Fibroblast of lung (primary cell): ENCODE data around the gene GARIN5B. TPM values are rescaled to one million over a fixed set of nuclear protein-coding genes. Genes with fewer than 3 reads are reported as not detected.
"Not testable (repeated sequence)": the region's sequence is repeated elsewhere in the genome, so short reads cannot be mapped to it uniquely, and the experiment has no call there.

Experiments
- DNase-seq, 2 donors: peaks; one replicate each; pipeline versions ENCODE4 v3.0.0 to v3.0.0-alpha.2; 2010; ENCODE audit warnings: low read depth in 2 of 2
- H2AFZ ChIP-seq: 2 replicates; pipeline ENCODE4 v1.5.1; 2012; ENCODE audit warnings: low read length, control low read depth, inconsistent platforms
- H3K27ac ChIP-seq: 2 replicates; pipeline ENCODE4 v1.5.1; 2011; ENCODE audit warnings: low read length, control low read depth; ENCODE audit not compliant: insufficient read depth
- H3K27me3 ChIP-seq: 2 replicates; pipeline ENCODE4 v1.5.1; 2011; ENCODE audit warnings: mild to moderate bottlenecking, low read length; ENCODE audit not compliant: control insufficient read depth, insufficient read depth
- H3K36me3 ChIP-seq: 2 replicates; pipeline ENCODE4 v1.5.1; 2011; ENCODE audit warnings: low read length; ENCODE audit not compliant: control insufficient read depth, insufficient read depth
- H3K4me1 ChIP-seq: 2 replicates; pipeline ENCODE4 v1.5.1; 2011; ENCODE audit warnings: low read length; ENCODE audit not compliant: control insufficient read depth, insufficient read depth; ENCODE audit errors: extremely low read depth
- H3K4me2 ChIP-seq: 2 replicates; pipeline ENCODE4 v1.5.1; 2011; ENCODE audit warnings: low read length, control low read depth; ENCODE audit not compliant: insufficient read depth; ENCODE audit errors: extremely low read depth
- H3K4me3 ChIP-seq, 4 experiments: fragments of 200-600 bp in 1 of 4; sonication (generic) in 1 of 4; replicated peaks in 1 of 4; 2 replicates each; pipeline ENCODE4 v1.5.1; 2011 to 2016; ENCODE audit warnings: low read length in 4 of 4, low read depth in 3 of 4, mild to moderate bottlenecking in 3 of 4, control low read depth in 2 of 4, inconsistent platforms in 1 of 4, mixed read lengths in 1 of 4; ENCODE audit not compliant: insufficient read depth in 1 of 4; ENCODE audit errors: control extremely low read depth in 1 of 4
- H3K79me2 ChIP-seq: 2 replicates; pipeline ENCODE4 v1.5.1; 2012; ENCODE audit warnings: mild to moderate bottlenecking, low read length, inconsistent platforms; ENCODE audit not compliant: control insufficient read depth, insufficient read depth
- H3K9ac ChIP-seq: 2 replicates; pipeline ENCODE4 v1.5.1; 2011; ENCODE audit warnings: mild to moderate bottlenecking, low read length, control low read depth; ENCODE audit not compliant: insufficient read depth
- H3K9me3 ChIP-seq: 2 replicates; pipeline ENCODE4 v1.5.1; 2012; ENCODE audit warnings: low read depth, low read length; ENCODE audit not compliant: control insufficient read depth, insufficient read depth
- H4K20me1 ChIP-seq: 2 replicates; pipeline ENCODE4 v1.5.1; 2011; ENCODE audit warnings: low read length; ENCODE audit not compliant: control insufficient read depth, insufficient read depth; ENCODE audit errors: extremely low read depth
- EZH2 ChIP-seq: IDR thresholded peaks from 2 replicates; pipeline ENCODE4 v1.5.1; 2012; ENCODE audit warnings: low read length, control low read depth, mild to moderate bottlenecking; ENCODE audit errors: missing control alignments
- polyA plus RNA-seq, 2 donors: library from polyadenylated mRNA; depleted of rRNA in 1 of 2; stranded (reverse) in 1 of 2; unstranded in 1 of 2; fragments of >200 nt; gene quantifications; 2 replicates each; pipeline ENCODE4 v1.2.1, GENCODE V29; 2011 to 2012; ENCODE audit warnings: missing spikeins in 1 of 2
- total RNA-seq: library from RNA; depleted of rRNA; stranded (reverse); fragments of >200 nt; gene quantifications from 2 replicates; pipeline ENCODE4 v1.2.1, GENCODE V29; 2014
- TF ChIP-seq, protein P1 (sequence below), 2 donors: IDR thresholded peaks in 1 of 2; conservative IDR thresholded peaks in 1 of 2; 1 replicate in 1 of 2; 2 replicates in 1 of 2; pipeline ENCODE4 v1.5.1; 2011 to 2012; ENCODE audit warnings: low read length in 2 of 2, control low read depth in 1 of 2, inconsistent platforms in 1 of 2, low read depth in 1 of 2, mild to moderate bottlenecking in 1 of 2

GARIN5B gene
- total and polyA plus RNA-seq, 2 donors (not counting 1 experiment from before 2014, with no cell fraction given) = not detected

- Histone ChIP-seq H3K9ac (peak overlapping the region; percentile 63), H2AFZ (peak overlapping the region; percentile 98)
- DNase-seq = no peak
These were observed 45.4 kb upstream of the GARIN5B start for GRCh38 chr19:55408533-55408872.

GRCh38 chr19:55407800-55408532 lies 44.9 kb upstream of the GARIN5B start:
- H3K79me2 ChIP-seq = peaks cover 35% of the 10 kb centered on the region
- peak overlapping the region; percentile 92 for H3K4me2 ChIP-seq
- H3K36me3 ChIP-seq = peaks cover 17% of the 10 kb centered on the region
- DNase-seq = peak; percentile 99
- no peaks in the 10 kb centered on the region for H3K9me3 ChIP-seq
- no peaks in the 10 kb centered on the region for H3K27me3 ChIP-seq
- no peak for TF ChIP-seq EZH2
- TF ChIP-seq, protein P1, sequence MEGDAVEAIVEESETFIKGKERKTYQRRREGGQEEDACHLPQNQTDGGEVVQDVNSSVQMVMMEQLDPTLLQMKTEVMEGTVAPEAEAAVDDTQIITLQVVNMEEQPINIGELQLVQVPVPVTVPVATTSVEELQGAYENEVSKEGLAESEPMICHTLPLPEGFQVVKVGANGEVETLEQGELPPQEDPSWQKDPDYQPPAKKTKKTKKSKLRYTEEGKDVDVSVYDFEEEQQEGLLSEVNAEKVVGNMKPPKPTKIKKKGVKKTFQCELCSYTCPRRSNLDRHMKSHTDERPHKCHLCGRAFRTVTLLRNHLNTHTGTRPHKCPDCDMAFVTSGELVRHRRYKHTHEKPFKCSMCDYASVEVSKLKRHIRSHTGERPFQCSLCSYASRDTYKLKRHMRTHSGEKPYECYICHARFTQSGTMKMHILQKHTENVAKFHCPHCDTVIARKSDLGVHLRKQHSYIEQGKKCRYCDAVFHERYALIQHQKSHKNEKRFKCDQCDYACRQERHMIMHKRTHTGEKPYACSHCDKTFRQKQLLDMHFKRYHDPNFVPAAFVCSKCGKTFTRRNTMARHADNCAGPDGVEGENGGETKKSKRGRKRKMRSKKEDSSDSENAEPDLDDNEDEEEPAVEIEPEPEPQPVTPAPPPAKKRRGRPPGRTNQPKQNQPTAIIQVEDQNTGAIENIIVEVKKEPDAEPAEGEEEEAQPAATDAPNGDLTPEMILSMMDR (conservative IDR thresholded peaks at IDR 0.05 in 1 of 2, IDR thresholded peaks at IDR 0.05 in 1 of 2; ENCODE audit: low read depth in 1 of 2, low read length in 2 of 2) = no peak
- peaks cover 19% of the 10 kb centered on the region for H3K4me1 ChIP-seq
- peak overlapping the region; percentile 98 for H2AFZ ChIP-seq
- H4K20me1 ChIP-seq = peaks cover 2% of the 10 kb centered on the region
- peak overlapping the region; percentile 98 for H3K27ac ChIP-seq
- H3K9ac ChIP-seq = peak overlapping the region; percentile 94
- H3K4me3 ChIP-seq = peak overlapping the region; percentile 43 to 92 (median 72)

More at GRCh38 chr19:55408533-55408872, 45.4 kb upstream of the GARIN5B start:
- peaks cover 2% of the 10 kb centered on the region for H4K20me1 ChIP-seq
- H3K4me2 ChIP-seq = peak overlapping the region; percentile 92
- H3K27me3 ChIP-seq = no peaks in the 10 kb centered on the region
- H3K27ac ChIP-seq = peak overlapping the region; percentile 98
- TF ChIP-seq, protein P1 (conservative IDR thresholded peaks at IDR 0.05 in 1 of 2, IDR thresholded peaks at IDR 0.05 in 1 of 2; ENCODE audit: low read depth in 1 of 2, low read length in 2 of 2) = no peak
- no peak for TF ChIP-seq EZH2
- peaks cover 19% of the 10 kb centered on the region for H3K4me1 ChIP-seq
- peaks cover 17% of the 10 kb centered on the region for H3K36me3 ChIP-seq
- H3K4me3 ChIP-seq = peak overlapping the region; percentile 37 to 63 (median 47)
- no peaks in the 10 kb centered on the region for H3K9me3 ChIP-seq
- H3K79me2 ChIP-seq = peaks cover 32% of the 10 kb centered on the region

GRCh38 chr19:55407550-55407799 lies 44.4 kb upstream of the GARIN5B start, which contains the start of gene UBE2S:
TSS of gene UBE2S (minus strand) at chr19:55407788. CDS start at chr19:55407589, 199 bp downstream.
- Histone ChIP-seq H3K9ac (peak within 1 kb of the TSS; percentile 94), H3K4me2 (peak within 1 kb of the TSS; percentile 100), H2AFZ (peak within 1 kb of the TSS; percentile 98), H3K36me3 (peaks cover 17% of the 10 kb centered on the region), H3K4me3 (peak within 1 kb of the TSS; percentile 71 to 92 (median 81)), H3K4me1 (peaks cover 19% of the 10 kb centered on the region), H3K27ac (peak within 1 kb of the TSS; percentile 98), H3K79me2 (peaks cover 36% of the 10 kb centered on the region)
- not testable (repeated sequence) for H3K9me3 ChIP-seq, H3K27me3 ChIP-seq, H4K20me1 ChIP-seq, DNase-seq
